ENCODE measurements around the gene SLC35F2.
A peak's percentile ranks its signal among the peaks of the same experiment; 100 is the strongest.
"Not testable (repeated sequence)": the region's sequence is repeated elsewhere in the genome, so short reads cannot be mapped to it uniquely, and the experiment has no call there.

The SLC35F2 gene

GRCh38 chr11:107842412-107843100 is 16.0 kb downstream of the SLC35F2 start:
- DNase-seq (ENCODE audit: low read depth), result no peak

- DNase-seq (ENCODE audit: low read depth), result no peak
These were observed 18.5 kb downstream of the SLC35F2 start for GRCh38 chr11:107840129-107840484.

- no peak for DNase-seq (ENCODE audit: low read depth)
These were observed 21.7 kb downstream of the SLC35F2 start for GRCh38 chr11:107836851-107837250.

GRCh38 chr11:107834995-107835394 is 23.6 kb downstream of the SLC35F2 start:
- no peak for DNase-seq (ENCODE audit: low read depth)

GRCh38 chr11:107833926-107834325 is 24.7 kb downstream of the SLC35F2 start:
- DNase-seq (ENCODE audit: low read depth), result not testable (repeated sequence)

- no peak for DNase-seq (ENCODE audit: low read depth)
These were observed 27.6 kb downstream of the SLC35F2 start for GRCh38 chr11:107830915-107831540.

GRCh38 chr11:107827041-107827440 is 31.5 kb downstream of the SLC35F2 start:
- no peak for DNase-seq (ENCODE audit: low read depth)

- DNase-seq (ENCODE audit: low read depth), result no peak
These were observed 32.7 kb downstream of the SLC35F2 start for GRCh38 chr11:107825875-107826274.

- DNase-seq (ENCODE audit: low read depth), result no peak
These were observed 33.8 kb downstream of the SLC35F2 start for GRCh38 chr11:107824668-107825369.

- DNase-seq (ENCODE audit: low read depth), result no peak
These were observed 37.2 kb downstream of the SLC35F2 start for GRCh38 chr11:107821199-107821927.

- DNase-seq (ENCODE audit: low read depth), result no peak
These were observed 39.1 kb downstream of the SLC35F2 start for GRCh38 chr11:107819361-107820014.

GRCh38 chr11:107818491-107818890 is 40.1 kb downstream of the SLC35F2 start:
- DNase-seq (ENCODE audit: low read depth), result no peak

- DNase-seq (ENCODE audit: low read depth), result no peak
These were observed 42.6 kb downstream of the SLC35F2 start for GRCh38 chr11:107816028-107816427.

GRCh38 chr11:107810875-107811274 is 47.7 kb downstream of the SLC35F2 start:
- DNase-seq (ENCODE audit: low read depth), result no peak

GRCh38 chr11:107808521-107808920 is 50.1 kb downstream of the SLC35F2 start:
- no peak for DNase-seq (ENCODE audit: low read depth)

GRCh38 chr11:107804971-107805370 is 53.6 kb downstream of the SLC35F2 start:
- DNase-seq (ENCODE audit: low read depth), result no peak

- no peak for DNase-seq (ENCODE audit: low read depth)
These were observed 54.4 kb downstream of the SLC35F2 start for GRCh38 chr11:107804211-107804610.

GRCh38 chr11:107801641-107802040 is 56.9 kb downstream of the SLC35F2 start:
- no peak for DNase-seq (ENCODE audit: low read depth)

GRCh38 chr11:107799218-107799859 is 59.2 kb downstream of the SLC35F2 start:
- peak; percentile 10 for DNase-seq (ENCODE audit: low read depth)

- no peak for DNase-seq (ENCODE audit: low read depth)
These were observed 66.5 kb downstream of the SLC35F2 start for GRCh38 chr11:107792049-107792443.

GRCh38 chr11:107791343-107792048 is 67.1 kb downstream of the SLC35F2 start:
- no peak for DNase-seq (ENCODE audit: low read depth)
